GM12878 (cell line): Measurements from ENCODE around the gene AFF2. TPM values are rescaled to one million over a fixed set of nuclear protein-coding genes. Genes with fewer than 3 reads are reported as not detected.
"Not testable (repeated sequence)": the region's sequence is repeated elsewhere in the genome, so short reads cannot be mapped to it uniquely, and the experiment has no call there.

Experiments
- ATAC-seq: fragments of 200-7000 bp; cut with Tn5 transposase; 3 replicates; pipeline ENCODE4 v1.9.1; 2020; ENCODE audit warnings: mild to moderate bottlenecking, moderate library complexity
- BruUV-seq: library from RNA; stranded (reverse); fragments of 400-500 nt; replicated peaks from 2 replicates; lab custom pipeline; 2021; lab: Mats Ljungman, UMichigan
- CTCF ChIA-PET: fragments of 300-600 bp; sonication (Branson Sonifier 250); formaldehyde crosslinking; extraction: SDS; loops from one replicate; lab custom pipeline; 2021; ENCODE audit warnings: inconsistent platforms; lab: Yijun Ruan, JAX
- POLR2A ChIA-PET: fragments of 350-600 bp; formaldehyde crosslinking; extraction: SDS; loops from one replicate; lab custom pipeline; 2021; ENCODE audit warnings: inconsistent platforms; lab: Charles Lee
- RAD21 ChIA-PET: fragments of 300-600 bp; sonication (Branson Sonifier 250); formaldehyde crosslinking; loops from one replicate; lab custom pipeline; 2023; ENCODE audit warnings: antibody characterized with exemption; ENCODE audit not compliant: unreplicated experiment; lab: Charles Lee
- SMC1A ChIA-PET: fragments of 300-600 bp; sonication (Branson Sonifier 250); formaldehyde crosslinking; loops from one replicate; lab custom pipeline; 2023; ENCODE audit not compliant: unreplicated experiment, uncharacterized antibody; lab: Charles Lee
- DNase-seq: peaks from one replicate; pipeline ENCODE4 v3.0.0-alpha.2; 2011; ENCODE audit warnings: low read depth, low spot score
- FAIRE-seq: peaks from 3 replicates; lab custom pipeline; 2011; peaks lifted over from hg19 to GRCh38; lab: Jason Lieb, UNC
- H2AFZ ChIP-seq: 2 replicates; pipeline ENCODE4 v1.6.0; 2011; ENCODE audit warnings: low read depth, low read length, control low read depth; ENCODE audit not compliant: control insufficient read depth
- H3K27ac ChIP-seq: 2 replicates; pipeline ENCODE4 v1.5.1; 2011; ENCODE audit warnings: control low read depth; ENCODE audit not compliant: control insufficient read depth, insufficient read depth
- H3K27me3 ChIP-seq, 2 experiments: replicated peaks in 1 of 2; 2 replicates each; pipeline versions ENCODE4 v1.6.0 to v1.6.1; 2011; ENCODE audit warnings: low read length in 1 of 2; ENCODE audit not compliant: control insufficient read depth in 2 of 2, insufficient read depth in 2 of 2
- H3K36me3 ChIP-seq, 2 experiments: 2 replicates each; pipeline ENCODE4 v1.5.1; 2011; ENCODE audit warnings: low read length in 1 of 2; ENCODE audit not compliant: control insufficient read depth in 2 of 2, insufficient read depth in 2 of 2
- H3K4me1 ChIP-seq: 2 replicates; pipeline ENCODE4 v1.6.1; 2011; ENCODE audit warnings: mild to moderate bottlenecking, low read length, moderate library complexity, mixed read lengths; ENCODE audit not compliant: control insufficient read depth, insufficient read depth
- H3K4me2 ChIP-seq: 2 replicates; pipeline ENCODE4 v1.6.0; 2011; ENCODE audit warnings: control low read depth; ENCODE audit not compliant: control insufficient read depth, insufficient read depth
- H3K4me3 ChIP-seq: fragments of 200-600 bp; sonication (generic); 2 replicates; pipeline ENCODE4 v1.5.1; 2016
- H3K79me2 ChIP-seq: 2 replicates; pipeline ENCODE4 v1.6.0; 2011; ENCODE audit warnings: low read length; ENCODE audit not compliant: control insufficient read depth, insufficient read depth
- H3K9ac ChIP-seq: 2 replicates; pipeline ENCODE4 v1.8.0; 2011; ENCODE audit warnings: low read length, control low read depth, mixed read lengths; ENCODE audit not compliant: control insufficient read depth, insufficient read depth
- H3K9me3 ChIP-seq: replicated peaks from 3 replicates; pipeline ENCODE4 v1.5.1; 2011; ENCODE audit warnings: mild to moderate bottlenecking, low read length; ENCODE audit not compliant: control insufficient read depth, insufficient read depth
- H4K20me1 ChIP-seq: 2 replicates; pipeline ENCODE4 v1.6.0; 2011; ENCODE audit not compliant: control insufficient read depth, insufficient read depth
- EZH2 ChIP-seq: IDR thresholded peaks from 2 replicates; pipeline ENCODE4 v1.6.1; 2012; ENCODE audit warnings: low read depth, mild to moderate bottlenecking, control low read depth, inconsistent platforms, low read length, borderline replicate concordance; ENCODE audit not compliant: control insufficient read depth
- LARP7 ChIP-seq: fragments of 450-650 bp; IDR thresholded peaks from 2 replicates; pipeline ENCODE4 v1.6.1; 2017; ENCODE audit warnings: mild to moderate bottlenecking
- NBN ChIP-seq: fragments of 450-650 bp; IDR thresholded peaks from 2 replicates; pipeline ENCODE4 v1.6.1; 2016
- PML ChIP-seq: IDR thresholded peaks from 2 replicates; pipeline ENCODE4 v1.6.1; 2012; ENCODE audit warnings: low read length, inconsistent platforms
- POLR2A ChIP-seq: IDR thresholded peaks from 2 replicates; pipeline ENCODE4 v1.6.1; 2011; ENCODE audit warnings: low read depth, mild to moderate bottlenecking, low read length
- ZNF622 ChIP-seq: fragments of 450-650 bp; IDR thresholded peaks from 2 replicates; pipeline ENCODE4 v1.6.1; 2017; ENCODE audit warnings: mild to moderate bottlenecking, inconsistent platforms
- WGBS: methylation state at CpG from one replicate; pipeline ENCODE4 v1.1.6; 2016; ENCODE audit warnings: low lambda C conversion rate; ENCODE audit not compliant: insufficient replicate concordance, insufficient coverage; ENCODE audit errors: missing lambda C conversion rate; 5-methylcytosine and 5-hydroxymethylcytosine counted together
- in situ Hi-C: fragments of 300-500 bp; cut with MboI; formaldehyde crosslinking; loops from 9 replicates; pipeline ENCODE4 v1.14.3; 2018; ENCODE audit warnings: mixed read lengths
- intact Hi-C: fragments of 100-400 bp; cut with micrococcal nuclease; formaldehyde crosslinking; loops from one replicate; pipeline ENCODE4 v1.14.2; 2022; ENCODE audit not compliant: unreplicated experiment
- polyA plus RNA-seq, 11 experiments: library from polyadenylated mRNA; depleted of rRNA in 4 of 11; unstranded in 6 of 11; stranded (reverse) in 5 of 11; fragments of >200 nt; fragmentation: Nextera tagmentation in 4 of 11; fragmentation: Illumina TruSeq in 1 of 11; extraction: Ambion mirVana in 4 of 11; extraction: Trizol in 1 of 11; gene quantifications; 1 replicate in 1 of 11; 2 replicates in 10 of 11; pipeline versions ENCODE4 v1.2.1 to v1.2.3, GENCODE V29; 2011 to 2016; ENCODE audit warnings: inconsistent platforms in 2 of 11, missing spikeins in 2 of 11, low read depth in 1 of 11
- total RNA-seq, 4 experiments: library from RNA; depleted of rRNA in 3 of 4; stranded (reverse); fragments of >200 nt in 3 of 4; fragmentation: Illumina TruSeq in 1 of 4; extraction: Trizol in 1 of 4; gene quantifications; 2 replicates each; pipeline versions ENCODE4 v1.2.1 to v1.2.3, GENCODE V29; 2013 to 2021

The AFF2 gene
- total and polyA plus RNA-seq, 10 of the 15 experiments (the other 5 are each of a cell fraction or from before 2014, with no cell fraction given) = under 0.01 to 0.03 TPM; not detected in 8

DNA sequence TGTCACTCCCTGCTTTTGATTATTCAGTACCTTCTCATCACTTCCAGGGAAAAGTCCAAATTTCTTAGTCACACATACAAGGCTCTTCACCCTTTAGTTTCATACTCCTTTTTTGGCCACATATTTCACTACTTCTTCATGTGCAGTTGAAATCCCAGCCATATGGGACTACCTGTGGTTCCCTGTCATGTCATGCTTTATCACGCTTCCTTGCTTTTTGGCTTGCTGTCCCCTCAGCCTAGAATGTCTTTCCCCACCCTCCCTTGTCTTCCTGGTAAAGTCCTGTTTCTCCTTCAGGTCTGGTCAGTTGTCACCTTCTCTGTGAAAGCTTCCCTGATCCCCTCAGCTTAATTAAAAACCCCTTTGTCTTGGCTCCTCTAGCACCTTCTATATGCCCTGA, 163.8 kb downstream of the AFF2 start (continued):
- no peak for TF ChIP-seq LARP7

DNA sequence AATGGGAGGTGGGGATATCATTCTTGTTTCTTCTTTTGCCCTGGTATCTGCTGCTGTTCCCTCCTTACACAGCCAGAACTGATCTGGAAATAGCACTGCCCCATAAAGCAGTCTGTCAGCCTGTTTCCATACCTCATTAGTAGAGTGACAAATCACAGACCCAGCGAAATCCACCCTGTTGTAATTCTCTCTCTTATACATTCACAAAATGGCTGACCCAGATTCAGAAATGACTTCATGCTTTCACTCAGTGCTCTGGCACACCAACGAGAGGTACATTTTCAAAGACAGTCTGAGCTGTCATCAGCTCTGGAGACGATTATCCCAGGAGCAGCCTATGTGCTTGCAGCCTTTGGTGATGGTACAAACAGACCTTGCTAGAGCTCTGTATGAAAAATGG, 164.6 kb downstream of the AFF2 start:
- in situ Hi-C loops = no loop called here
- Histone ChIP-seq H3K9me3 (no peaks in the 10 kb centered on the region; the same call in 2 of the 3 replicates), H4K20me1 (no peaks in the 10 kb centered on the region), H3K4me1 (no peaks in the 10 kb centered on the region), H3K36me3 (no peaks in the 10 kb centered on the region), H3K9ac (no peak overlapping the region), H2AFZ (no peak overlapping the region), H3K4me3 (no peak overlapping the region)
- FAIRE-seq = no peak
- WGBS = 0% methylated on average over 3 of the region's 3 CpGs
- BruUV-seq = no TSS peak
- TF ChIP-seq POLR2A = no peak
- no peak for TF ChIP-seq PML
- no peak for TF ChIP-seq ZNF622
- no peak for TF ChIP-seq EZH2
- TF ChIP-seq NBN = no peak
- TF ChIP-seq, all 136 proteins: peak for 0
- no peaks in the 10 kb centered on the region for H3K27me3 ChIP-seq
- POLR2A ChIA-PET = interaction anchor here (0.6 kb wide), 1 partner anchor 27 kb away, joined by 3 read pairs; no protein-coding TSS in a partner anchor
- RAD21 ChIA-PET = no interaction called here
- intact Hi-C loops = no loop called here
- H3K79me2 ChIP-seq = no peaks in the 10 kb centered on the region
- CTCF ChIA-PET = no interaction called here
- no peak for DNase-seq
- H3K27ac ChIP-seq = no peak overlapping the region
- SMC1A ChIA-PET = interaction anchor here (0.8 to 2.1 kb wide), 2 partner anchors 11 to 12 kb away, joined by 3 to 5 read pairs; no protein-coding TSS in a partner anchor
- ATAC-seq = no peak
- no peak overlapping the region for H3K4me2 ChIP-seq

DNA sequence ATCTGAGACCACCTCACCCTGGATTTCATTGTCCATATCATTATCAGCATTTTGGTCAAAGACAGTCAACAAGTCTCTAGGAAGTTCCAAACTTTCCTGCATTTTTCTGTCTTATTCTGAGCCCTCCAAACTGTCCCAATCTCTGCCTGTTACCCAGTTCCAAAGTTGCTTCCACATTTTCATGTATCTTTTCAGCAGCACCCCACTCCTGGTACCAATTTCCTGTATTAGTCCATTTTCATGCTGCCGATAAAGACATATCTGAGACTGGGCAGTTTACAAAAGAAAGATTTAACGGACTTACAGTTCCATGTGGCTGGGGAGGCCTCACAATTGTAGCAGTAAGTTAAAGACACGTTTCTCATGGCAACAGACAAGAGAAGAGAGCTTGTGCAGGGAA, 168.8 kb downstream of the AFF2 start:
- H3K9ac ChIP-seq, H3K9me3 ChIP-seq, CTCF ChIA-PET, SMC1A ChIA-PET, FAIRE-seq, H4K20me1 ChIP-seq, H3K27ac ChIP-seq, ATAC-seq, H2AFZ ChIP-seq, H3K27me3 ChIP-seq, in situ Hi-C loops, H3K79me2 ChIP-seq, intact Hi-C loops, RAD21 ChIA-PET, H3K4me2 ChIP-seq, POLR2A ChIA-PET, BruUV-seq, H3K36me3 ChIP-seq, H3K4me1 ChIP-seq, DNase-seq, H3K4me3 ChIP-seq: not testable (repeated sequence)
- WGBS = 33% methylated on average over 3 of the region's 3 CpGs
